ENCODE measurements around the gene GAB1. TPM values are rescaled to one million over a fixed set of nuclear protein-coding genes. Genes with fewer than 3 reads are reported as not detected.

Gene GAB1
- 63.3 TPM for total RNA-seq
- long read RNA-seq, full-length matches to known transcripts: 3 of 21 reads
- long read RNA-seq, partial matches to known transcripts: 7 of 21 reads
- long read RNA-seq, other reads (novel, unspliced or antisense): 11 of 21 reads

DNA sequence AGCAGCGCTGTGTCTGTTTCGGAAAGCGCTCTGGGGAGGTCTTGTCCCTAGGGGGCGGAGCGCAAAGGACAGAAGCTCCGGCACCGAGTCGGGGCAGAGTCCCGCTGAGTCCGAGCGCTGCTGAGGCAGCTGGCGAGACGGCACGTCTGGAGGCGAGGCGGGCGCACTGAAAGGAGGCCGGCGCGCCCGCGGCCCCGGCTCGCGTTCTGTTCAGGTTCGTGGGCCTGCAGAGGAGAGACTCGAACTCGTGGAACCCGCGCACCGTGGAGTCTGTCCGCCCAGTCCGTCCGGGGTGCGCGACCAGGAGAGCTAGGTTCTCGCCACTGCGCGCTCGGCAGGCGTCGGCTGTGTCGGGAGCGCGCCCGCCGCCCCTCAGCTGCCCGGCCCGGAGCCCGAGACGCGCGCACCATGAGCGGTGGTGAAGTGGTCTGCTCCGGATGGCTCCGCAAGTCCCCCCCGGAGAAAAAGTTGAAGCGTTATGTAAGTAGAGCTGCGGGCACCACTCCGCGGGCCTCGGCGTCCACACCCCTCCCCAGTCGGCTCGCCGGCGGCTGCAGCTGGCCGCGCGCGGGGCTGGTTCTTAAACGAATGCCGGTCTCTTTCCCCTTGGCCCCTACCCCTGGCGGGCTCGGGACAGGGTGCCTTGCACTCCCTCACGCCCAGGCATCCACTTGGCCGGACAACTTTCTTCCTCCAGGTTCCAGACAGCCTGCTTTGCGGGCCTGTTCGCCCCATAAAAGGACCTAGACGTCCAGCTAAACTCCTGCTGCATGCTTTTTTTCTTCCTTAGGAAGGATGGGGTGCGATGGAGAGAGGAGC is at the start of gene GAB1:
Gene GAB1, plus strand, starts transcription at position 96 of the 819 bp plus-strand sequence. Its CDS starts 313 bp downstream, at position 409.
- Histone ChIP-seq H3K36me3 (no peaks in the 10 kb centered on the region), H3K4me3 (peak within 1 kb of the TSS; percentile 95), H3K9me3 (no peaks in the 10 kb centered on the region), H3K4me1 (peaks cover 16% of the 10 kb centered on the region), H3K27me3 (ENCODE audit: low read depth) (no peaks in the 10 kb centered on the region), H3K27ac (peak within 1 kb of the TSS; percentile 90)
- no peak for TF ChIP-seq CTCF (IDR thresholded peaks at IDR 0.05)
- ATAC-seq: peak; percentile 84 to 86
- peak; percentile 86 for DNase-seq
- intact Hi-C loops (cut with DNase I): no loop called here

GRCh38 chr4:143287572-143287923 is 49.1 kb upstream of the GAB1 start:
- Histone ChIP-seq H3K4me1 (peaks cover 10% of the 10 kb centered on the region), H3K27ac (peak overlapping the region; percentile 3), H3K36me3 (no peaks in the 10 kb centered on the region), H3K4me3 (no peak overlapping the region), H3K27me3 (ENCODE audit: low read depth) (no peaks in the 10 kb centered on the region), H3K9me3 (no peaks in the 10 kb centered on the region)
- DNase-seq (no peak), ATAC-seq (no peak)
- intact Hi-C loops (cut with DNase I): no loop called here
- no peak for TF ChIP-seq CTCF (IDR thresholded peaks at IDR 0.05)

GRCh38 chr4:143288171-143288570 is 48.5 kb upstream of the GAB1 start:
- no peak overlapping the region for H3K4me3 ChIP-seq
- DNase-seq: no peak
- peaks cover 10% of the 10 kb centered on the region for H3K4me1 ChIP-seq
- no peak for ATAC-seq
- H3K9me3 ChIP-seq: no peaks in the 10 kb centered on the region
- intact Hi-C loops (cut with DNase I): no loop called here
- no peak for TF ChIP-seq CTCF (IDR thresholded peaks at IDR 0.05)
- no peaks in the 10 kb centered on the region for H3K27me3 ChIP-seq (ENCODE audit: low read depth)
- H3K27ac ChIP-seq: no peak overlapping the region
- no peaks in the 10 kb centered on the region for H3K36me3 ChIP-seq

GRCh38 chr4:143289370-143289769 is 47.3 kb upstream of the GAB1 start:
- H3K36me3 ChIP-seq: no peaks in the 10 kb centered on the region
- no peaks in the 10 kb centered on the region for H3K27me3 ChIP-seq (ENCODE audit: low read depth)
- DNase-seq (no peak), ATAC-seq (no peak)
- no peak overlapping the region for H3K4me3 ChIP-seq
- intact Hi-C loops (cut with DNase I): no loop called here
- H3K27ac ChIP-seq: no peak overlapping the region
- H3K9me3 ChIP-seq: no peaks in the 10 kb centered on the region
- peaks cover 14% of the 10 kb centered on the region for H3K4me1 ChIP-seq
- TF ChIP-seq CTCF (IDR thresholded peaks at IDR 0.05): no peak

- no peak for TF ChIP-seq CTCF (IDR thresholded peaks at IDR 0.05)
- Histone ChIP-seq H3K36me3 (no peaks in the 10 kb centered on the region), H3K4me1 (peaks cover 14% of the 10 kb centered on the region), H3K4me3 (no peak overlapping the region), H3K27ac (no peak overlapping the region), H3K9me3 (no peaks in the 10 kb centered on the region), H3K27me3 (ENCODE audit: low read depth) (no peaks in the 10 kb centered on the region)
- intact Hi-C loops (cut with DNase I): no loop called here
- DNase-seq (no peak), ATAC-seq (peak in 1 of 2 donors; percentile 44)
Observed at GRCh38 chr4:143291314-143291713, 45.4 kb upstream of the GAB1 start.

All from lower lobe of right lung (tissue), 2 donors.